Measurements from ENCODE around the gene ATP10D.

The ATP10D gene

DNA sequence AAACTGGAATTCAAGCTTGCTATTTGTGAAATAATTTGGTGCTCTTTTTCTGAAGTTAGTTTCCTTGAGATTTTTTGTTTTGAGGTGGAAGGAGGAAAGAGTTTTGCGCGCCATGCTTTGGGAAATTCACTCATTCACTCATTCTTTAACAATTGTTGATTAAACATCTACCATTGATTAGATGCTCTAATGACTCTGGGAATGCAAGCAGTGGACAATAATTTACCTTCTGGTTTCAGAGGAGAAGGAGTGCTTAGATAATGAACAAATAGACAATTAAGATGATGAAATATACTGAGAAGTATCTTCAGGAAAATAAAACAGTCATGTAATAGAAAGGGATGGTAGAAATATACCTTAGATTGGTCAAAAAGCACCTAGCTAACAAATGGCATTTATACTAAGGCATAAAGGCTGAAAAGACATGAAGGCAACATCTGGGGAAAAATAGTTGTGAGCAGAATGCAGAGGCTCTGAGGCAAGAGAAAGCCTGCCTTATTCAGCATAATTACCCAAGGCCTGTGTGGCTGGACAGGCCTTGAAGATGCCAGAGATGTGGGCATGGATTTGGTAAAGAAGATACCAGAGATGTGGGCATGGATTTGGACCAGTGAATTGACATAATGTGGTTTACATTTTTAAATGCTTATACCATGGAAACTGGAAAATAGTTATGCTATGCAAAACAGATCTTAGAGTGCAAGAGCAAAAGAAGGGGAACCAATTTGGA, 18.9 kb upstream of the ATP10D start:
- no peak overlapping the region for H3K4me3 ChIP-seq (ENCODE audit: low read depth, low read length)
- TF ChIP-seq CTCF (IDR thresholded peaks at IDR 0.05; ENCODE audit: low read depth, low read length), result no peak

GRCh38 chr4:47468706-47469365, 16.2 kb upstream of the ATP10D start:
- no peak for TF ChIP-seq CTCF (IDR thresholded peaks at IDR 0.05; ENCODE audit: low read depth, low read length)

DNA sequence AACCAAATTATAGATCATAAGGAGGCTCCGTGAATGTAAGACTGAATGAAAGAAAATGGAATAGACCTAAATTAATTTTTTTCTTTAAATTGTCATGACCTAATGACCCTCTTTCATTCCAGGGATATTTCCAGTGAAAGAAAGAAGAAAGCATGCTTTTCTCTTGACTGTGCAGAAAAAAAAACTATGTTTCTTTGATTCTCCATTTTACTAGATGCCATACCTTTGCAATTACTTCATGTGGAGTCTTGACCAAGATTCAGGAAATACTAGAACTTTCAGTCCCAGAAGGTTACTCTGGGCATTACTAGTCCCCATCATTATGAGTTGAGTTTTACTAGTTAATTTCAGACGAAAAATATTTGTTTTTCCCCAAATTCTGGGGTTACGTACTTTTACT, 15.1 kb upstream of the ATP10D start:
- no peak for TF ChIP-seq CTCF (IDR thresholded peaks at IDR 0.05; ENCODE audit: low read depth, low read length)
- H3K4me3 ChIP-seq (ENCODE audit: low read depth, low read length), result no peak overlapping the region

More at GRCh38 chr4:47468706-47469365, 16.2 kb upstream of the ATP10D start:
- no peak overlapping the region for H3K4me3 ChIP-seq (ENCODE audit: low read depth, low read length)

- H3K4me3 ChIP-seq (ENCODE audit: low read depth, low read length), result no peak overlapping the region
- TF ChIP-seq CTCF (IDR thresholded peaks at IDR 0.05; ENCODE audit: low read depth, low read length), result no peak
Observed at GRCh38 chr4:47471064-47471463, 14.0 kb upstream of the ATP10D start.

DNA sequence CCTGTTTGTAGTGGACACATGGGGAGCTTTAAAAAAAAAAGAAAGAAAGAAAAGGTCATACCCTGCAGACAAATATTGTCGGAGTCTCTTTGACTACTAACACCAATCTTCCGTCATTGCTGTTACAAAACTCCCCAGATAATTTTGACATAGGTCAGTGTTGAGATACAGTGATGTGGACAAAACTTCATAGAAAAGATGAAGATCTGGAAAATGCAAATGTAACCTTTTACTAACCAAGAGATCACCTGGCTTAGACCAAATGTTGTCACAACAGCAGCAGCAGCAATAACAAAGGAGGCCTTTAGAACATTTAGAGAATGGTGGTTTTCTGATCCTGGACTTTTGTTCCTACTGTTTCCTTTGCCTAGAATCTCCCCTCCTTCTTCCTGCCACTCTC, 13.5 kb upstream of the ATP10D start:
- TF ChIP-seq CTCF (IDR thresholded peaks at IDR 0.05; ENCODE audit: low read depth, low read length), result no peak

DNA sequence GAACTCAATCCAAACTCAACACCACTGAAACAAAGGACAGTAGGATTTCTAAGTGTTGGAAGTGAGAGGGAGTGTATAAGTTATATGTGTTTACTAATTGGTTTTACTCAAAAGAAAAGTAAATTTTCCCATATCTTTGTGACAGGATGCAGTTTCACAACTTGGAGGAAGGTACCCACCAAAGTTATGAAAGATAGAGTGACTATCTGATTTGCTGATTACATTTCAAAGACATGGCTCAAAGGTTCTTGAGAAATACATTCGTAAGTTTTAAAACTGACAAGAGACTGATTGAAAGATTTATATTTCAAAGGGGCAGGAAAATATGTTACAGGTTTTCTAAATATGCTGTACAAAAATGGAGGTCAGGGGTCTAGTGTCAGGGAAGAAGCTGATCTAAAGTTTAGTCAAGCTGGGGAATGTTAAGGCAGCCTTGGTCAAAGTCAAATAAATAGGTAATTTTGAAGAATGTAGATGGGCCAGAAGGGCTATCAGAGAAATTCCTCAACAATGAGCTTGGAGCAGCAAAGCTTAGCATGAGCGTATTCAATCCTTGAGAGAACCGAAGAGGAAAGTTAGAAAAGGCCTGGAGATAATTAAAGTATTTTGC, 11.8 kb upstream of the ATP10D start:
- no peak overlapping the region for H3K4me3 ChIP-seq (ENCODE audit: low read depth, low read length)
- no peak for TF ChIP-seq CTCF (IDR thresholded peaks at IDR 0.05; ENCODE audit: low read depth, low read length)

More for the DNA sequence above, 13.5 kb upstream of the ATP10D start:
- H3K4me3 ChIP-seq (ENCODE audit: low read depth, low read length), result no peak overlapping the region

GRCh38 chr4:47474799-47475198, 10.3 kb upstream of the ATP10D start:
- no peak overlapping the region for H3K4me3 ChIP-seq (ENCODE audit: low read depth, low read length)
- no peak for TF ChIP-seq CTCF (IDR thresholded peaks at IDR 0.05; ENCODE audit: low read depth, low read length)
